Activated CD4-positive, alpha-beta T cell treated with anti-CD3 and anti-CD28 coated beads for 24 hours (primary cell): ENCODE measurements around the gene PEA15.

Experiments
- DNase-seq, 2 donors: peaks; one replicate each; pipeline ENCODE4 v3.0.0-alpha.2; 2020; ENCODE audit warnings: low read depth in 2 of 2

Gene PEA15

GRCh38 chr1:160179336-160179735, 25.8 kb upstream of the PEA15 start:
- no peak for DNase-seq

- DNase-seq, result no peak
Observed at GRCh38 chr1:160186246-160186645, 18.9 kb upstream of the PEA15 start.

- no peak for DNase-seq
Observed at GRCh38 chr1:160186729-160187128, 18.5 kb upstream of the PEA15 start.

- no peak for DNase-seq
Observed at GRCh38 chr1:160187407-160187806, 17.8 kb upstream of the PEA15 start.

GRCh38 chr1:160188341-160188740, 16.8 kb upstream of the PEA15 start:
- DNase-seq, result no peak

GRCh38 chr1:160189649-160190625, 15.2 kb upstream of the PEA15 start, which contains the start of gene CASQ1:
Gene CASQ1, plus strand, starts transcription at chr1:160190575. Its CDS starts 177 bp downstream, at chr1:160190752.
- no peak for DNase-seq

- DNase-seq, result no peak
Observed at GRCh38 chr1:160191756-160192155, 13.4 kb upstream of the PEA15 start.

- no peak for DNase-seq
Observed at GRCh38 chr1:160192234-160192633, 12.9 kb upstream of the PEA15 start.

- DNase-seq, result peak; percentile 76 to 78
Observed at GRCh38 chr1:160193091-160193819, 11.9 kb upstream of the PEA15 start.

- no peak for DNase-seq
Observed at GRCh38 chr1:160193832-160194736, 11.1 kb upstream of the PEA15 start.

- DNase-seq, result no peak
Observed at GRCh38 chr1:160194737-160195059, 10.5 kb upstream of the PEA15 start.

GRCh38 chr1:160196143-160196542, 9.0 kb upstream of the PEA15 start:
- DNase-seq, result no peak

- no peak for DNase-seq
Observed at GRCh38 chr1:160197231-160197630, 8.0 kb upstream of the PEA15 start.

- DNase-seq, result no peak
Observed at GRCh38 chr1:160200786-160201185, 4.4 kb upstream of the PEA15 start.

- no peak for DNase-seq
Observed at GRCh38 chr1:160204526-160205241, 500 bp upstream of the PEA15 start.

- peak; percentile 12 to 39 for DNase-seq
Observed at GRCh38 chr1:160206036-160206389, 829 bp downstream of the PEA15 start.

GRCh38 chr1:160206421-160207117, 1.4 kb downstream of the PEA15 start:
- DNase-seq, result no peak

- no peak for DNase-seq
Observed at GRCh38 chr1:160207118-160207650, 2.0 kb downstream of the PEA15 start.

- no peak for DNase-seq
Observed at GRCh38 chr1:160207771-160208556, 2.8 kb downstream of the PEA15 start.
